NCI-H345 (cell line): ENCODE data around the gene ILF2.
"Not testable (repeated sequence)": the region's sequence is repeated elsewhere in the genome, so short reads cannot be mapped to it uniquely, and the experiment has no call there.

Experiments
- DNase-seq: peaks from one replicate; lab custom pipeline; 2025; lab: John Stamatoyannopoulos, UW

The ILF2 gene

GRCh38 chr1:153670859-153671627, at the start of gene ILF2:
ILF2 (minus strand) TSS chr1:153670993; CDS start chr1:153670922, 71 bp downstream.
- peak; percentile 100 for DNase-seq

GRCh38 chr1:153717330-153717729, 46.5 kb upstream of the ILF2 start:
- DNase-seq: no peak

- not testable (repeated sequence) for DNase-seq
Observed at GRCh38 chr1:153716211-153716610, 45.4 kb upstream of the ILF2 start.

GRCh38 chr1:153711026-153711425, 40.2 kb upstream of the ILF2 start:
- DNase-seq: no peak

- DNase-seq: no peak
Observed at GRCh38 chr1:153705484-153705883, 34.7 kb upstream of the ILF2 start.

- no peak for DNase-seq
Observed at GRCh38 chr1:153699768-153700167, 29.0 kb upstream of the ILF2 start.

GRCh38 chr1:153698923-153699714, 28.3 kb upstream of the ILF2 start:
- no peak for DNase-seq

- no peak for DNase-seq
Observed at GRCh38 chr1:153698020-153698922, 27.5 kb upstream of the ILF2 start.

GRCh38 chr1:153697191-153698019, 26.6 kb upstream of the ILF2 start:
- no peak for DNase-seq

- no peak for DNase-seq
Observed at GRCh38 chr1:153696741-153697140, 25.9 kb upstream of the ILF2 start.

- no peak for DNase-seq
Observed at GRCh38 chr1:153693466-153693865, 22.7 kb upstream of the ILF2 start.

- DNase-seq: no peak
Observed at GRCh38 chr1:153688736-153689328, 18.0 kb upstream of the ILF2 start.

GRCh38 chr1:153688276-153688675, 17.5 kb upstream of the ILF2 start:
- no peak for DNase-seq

- DNase-seq: no peak
Observed at GRCh38 chr1:153687346-153688125, 16.7 kb upstream of the ILF2 start.

- no peak for DNase-seq
Observed at GRCh38 chr1:153685544-153686340, 14.9 kb upstream of the ILF2 start.

- DNase-seq: no peak
Observed at GRCh38 chr1:153684892-153685291, 14.1 kb upstream of the ILF2 start.

- no peak for DNase-seq
Observed at GRCh38 chr1:153683854-153684253, 13.1 kb upstream of the ILF2 start.

- DNase-seq: no peak
Observed at GRCh38 chr1:153682730-153683129, 11.9 kb upstream of the ILF2 start.

- DNase-seq: no peak
Observed at GRCh38 chr1:153680120-153680403, 9.3 kb upstream of the ILF2 start.
